Measurements from ENCODE around the gene TOP2B. TPM values are rescaled to one million over a fixed set of nuclear protein-coding genes. Genes with fewer than 3 reads are reported as not detected.

Gene TOP2B
- total and polyA plus RNA-seq, 9 of the 15 experiments (the other 6 are each of a cell fraction or from before 2014, with no cell fraction given), result 45.3 to 186 (median 134) TPM

- peak in 1 of 2 experiments; percentile 14 for TF ChIP-seq NCOA2 (IDR thresholded peaks at IDR 0.05; ENCODE audit: partially characterized antibody in 2 of 2)
- TF ChIP-seq NFE2L1 (tag; IDR thresholded peaks at IDR 0.05; ENCODE audit: borderline replicate concordance, low read depth), result peak; percentile 52; the same call in 1 of the 2 replicates
- TF ChIP-seq ZNF764 (CRISPR knock-in tag; IDR thresholded peaks at IDR 0.05; ENCODE audit: low read depth), result no peak
- TF ChIP-seq PTBP1 (IDR thresholded peaks at IDR 0.05; ENCODE audit: low read depth, low read length), result no peak
- no peak for TF ChIP-seq CEBPB (tag; IDR thresholded peaks at IDR 0.05)
- TF ChIP-seq, protein P1, sequence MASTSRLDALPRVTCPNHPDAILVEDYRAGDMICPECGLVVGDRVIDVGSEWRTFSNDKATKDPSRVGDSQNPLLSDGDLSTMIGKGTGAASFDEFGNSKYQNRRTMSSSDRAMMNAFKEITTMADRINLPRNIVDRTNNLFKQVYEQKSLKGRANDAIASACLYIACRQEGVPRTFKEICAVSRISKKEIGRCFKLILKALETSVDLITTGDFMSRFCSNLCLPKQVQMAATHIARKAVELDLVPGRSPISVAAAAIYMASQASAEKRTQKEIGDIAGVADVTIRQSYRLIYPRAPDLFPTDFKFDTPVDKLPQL (IDR thresholded peaks at IDR 0.05; ENCODE audit: extremely low read depth, insufficient read length), result no peak
- 0 out of 2 replicates have a peak, but pooled peaks have one; percentile 40 for TF ChIP-seq SUPT5H (IDR thresholded peaks at IDR 0.05)
- no peak for TF ChIP-seq ELK1 (CRISPR knock-in tag; IDR thresholded peaks at IDR 0.05)
- no peak for TF ChIP-seq ZBTB17 (CRISPR knock-in tag; IDR thresholded peaks at IDR 0.05)
- TF ChIP-seq, protein P2, sequence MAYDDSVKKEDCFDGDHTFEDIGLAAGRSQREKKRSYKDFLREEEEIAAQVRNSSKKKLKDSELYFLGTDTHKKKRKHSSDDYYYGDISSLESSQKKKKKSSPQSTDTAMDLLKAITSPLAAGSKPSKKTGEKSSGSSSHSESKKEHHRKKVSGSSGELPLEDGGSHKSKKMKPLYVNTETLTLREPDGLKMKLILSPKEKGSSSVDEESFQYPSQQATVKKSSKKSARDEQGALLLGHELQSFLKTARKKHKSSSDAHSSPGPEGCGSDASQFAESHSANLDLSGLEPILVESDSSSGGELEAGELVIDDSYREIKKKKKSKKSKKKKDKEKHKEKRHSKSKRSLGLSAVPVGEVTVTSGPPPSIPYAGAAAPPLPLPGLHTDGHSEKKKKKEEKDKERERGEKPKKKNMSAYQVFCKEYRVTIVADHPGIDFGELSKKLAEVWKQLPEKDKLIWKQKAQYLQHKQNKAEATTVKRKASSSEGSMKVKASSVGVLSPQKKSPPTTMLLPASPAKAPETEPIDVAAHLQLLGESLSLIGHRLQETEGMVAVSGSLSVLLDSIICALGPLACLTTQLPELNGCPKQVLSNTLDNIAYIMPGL (CRISPR knock-in tag; IDR thresholded peaks at IDR 0.05), result no peak
- TF ChIP-seq ZNF280A (IDR thresholded peaks at IDR 0.05; ENCODE audit: low read depth, partially characterized antibody), result no peak
- peak; percentile 87 for TF ChIP-seq C11orf30 (IDR thresholded peaks at IDR 0.05; ENCODE audit: low read depth)
- TF ChIP-seq ZBTB7A (IDR thresholded peaks at IDR 0.05; ENCODE audit: borderline replicate concordance, control insufficient read depth, low read depth, low read length), result peak; percentile 37; the same call in 1 of the 2 replicates
- peak in 1 of 3 experiments; percentile 51 for TF ChIP-seq YY1 (IDR thresholded peaks at IDR 0.05; ENCODE audit: borderline replicate concordance in 1 of 3, control insufficient read depth in 1 of 3, extremely low read depth in 1 of 3, insufficient read depth in 3 of 3, insufficient read length in 1 of 3, insufficient replicate concordance in 2 of 3, low read depth in 1 of 3, low read length in 2 of 3)
- TF ChIP-seq ZNF561 (CRISPR knock-in tag; conservative IDR thresholded peaks at IDR 0.05), result no peak
- peak; percentile 69; the same call in 1 of the 2 replicates for TF ChIP-seq ZNF592 (IDR thresholded peaks at IDR 0.05)
- no peak for TF ChIP-seq ATF1 (CRISPR knock-in tag; IDR thresholded peaks at IDR 0.05)
- TF ChIP-seq ATF1 (tag; IDR thresholded peaks at IDR 0.05), result no peak
- TF ChIP-seq POLR2B (IDR thresholded peaks at IDR 0.05; ENCODE audit: low read depth, partially characterized antibody), result no peak
Measured at GRCh38 chr3:25592510-25592968, 72.2 kb downstream of the TOP2B start (continued).
